ENCODE data around the gene TUBGCP3.

DNA sequence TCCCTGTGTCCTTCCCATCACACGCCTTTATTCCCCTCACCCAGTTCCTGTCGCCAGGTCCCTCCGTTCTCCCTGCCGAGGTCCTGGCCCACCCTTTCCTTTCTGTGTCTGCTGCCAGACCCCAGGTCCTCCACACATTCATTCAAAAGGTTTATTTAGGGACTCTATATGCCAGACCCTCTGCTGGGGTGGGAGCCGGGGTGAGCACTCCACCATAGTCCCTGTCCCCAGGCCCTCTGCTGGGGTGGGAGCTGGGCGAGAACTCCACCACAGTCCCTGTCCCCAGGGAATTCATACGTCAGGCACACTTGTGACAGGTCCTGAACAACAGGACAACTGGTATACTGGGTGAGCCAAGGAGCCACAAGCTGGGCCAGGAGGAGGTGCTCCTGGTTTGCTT is 34.4 kb upstream of the TUBGCP3 start:
- TF ChIP-seq SUZ12 (IDR thresholded peaks at IDR 0.05; ENCODE audit: extremely low read depth, insufficient read depth, insufficient read length) (no peak), YY1 (IDR thresholded peaks at IDR 0.05; ENCODE audit: insufficient read depth, insufficient read length) (no peak), ZNF274 (IDR thresholded peaks at IDR 0.05; ENCODE audit: low read depth, low read length) (no peak)
